Iris pigment epithelial cell (primary cell): ENCODE results near the gene RMI2.

Source experiments
- DNase-seq: peaks from one replicate; pipeline ENCODE4 v3.0.0-alpha.2; 2011; ENCODE audit warnings: low read depth

RMI2 gene

GRCh38 chr16:11328172-11329070 is 16.8 kb upstream of the RMI2 start:
- DNase-seq = peak; percentile 96

- no peak for DNase-seq
These were observed 16.2 kb upstream of the RMI2 start for GRCh38 chr16:11329071-11329491.

- no peak for DNase-seq
These were observed 15.4 kb upstream of the RMI2 start for GRCh38 chr16:11329891-11330290.

- DNase-seq = no peak
These were observed 14.6 kb upstream of the RMI2 start for GRCh38 chr16:11330526-11331237.

- no peak for DNase-seq
These were observed 13.3 kb upstream of the RMI2 start for GRCh38 chr16:11331967-11332366.

GRCh38 chr16:11333010-11333409 is 12.2 kb upstream of the RMI2 start:
- DNase-seq = no peak

GRCh38 chr16:11333702-11334101 is 11.6 kb upstream of the RMI2 start:
- no peak for DNase-seq

GRCh38 chr16:11334831-11335404 is 10.3 kb upstream of the RMI2 start:
- DNase-seq = no peak

- no peak for DNase-seq
These were observed 6.2 kb upstream of the RMI2 start for GRCh38 chr16:11339075-11339474.

GRCh38 chr16:11340710-11341109 is 4.5 kb upstream of the RMI2 start:
- DNase-seq = no peak

- no peak for DNase-seq
These were observed 3.9 kb upstream of the RMI2 start for GRCh38 chr16:11341371-11341770.

- no peak for DNase-seq
These were observed 3.0 kb upstream of the RMI2 start for GRCh38 chr16:11342021-11342855.

- DNase-seq = no peak
These were observed 1.6 kb downstream of the RMI2 start for GRCh38 chr16:11346700-11347319.

GRCh38 chr16:11347831-11348230 is 2.6 kb downstream of the RMI2 start:
- no peak for DNase-seq

- DNase-seq = no peak
These were observed 3.7 kb downstream of the RMI2 start for GRCh38 chr16:11348737-11349598.

GRCh38 chr16:11349599-11350276 is 4.5 kb downstream of the RMI2 start:
- DNase-seq = peak; percentile 48

- no peak for DNase-seq
These were observed 5.3 kb downstream of the RMI2 start for GRCh38 chr16:11350519-11350918.

GRCh38 chr16:11350921-11351335 is 5.7 kb downstream of the RMI2 start:
- peak; percentile 62 for DNase-seq

GRCh38 chr16:11353158-11353557 is 7.9 kb downstream of the RMI2 start:
- no peak for DNase-seq

- no peak for DNase-seq
These were observed 9.1 kb downstream of the RMI2 start for GRCh38 chr16:11354407-11354732.
